HG03520 (cell line): ENCODE measurements around the gene SKOR2.

ENCODE experiments used
- ATAC-seq: cut with Tn5 transposase; IDR thresholded peaks from one replicate; pipeline ENCODE4 v1.9.1; 2021; ENCODE audit warnings: mild to moderate bottlenecking, moderate library complexity; ENCODE audit not compliant: unreplicated experiment

SKOR2 gene

DNA sequence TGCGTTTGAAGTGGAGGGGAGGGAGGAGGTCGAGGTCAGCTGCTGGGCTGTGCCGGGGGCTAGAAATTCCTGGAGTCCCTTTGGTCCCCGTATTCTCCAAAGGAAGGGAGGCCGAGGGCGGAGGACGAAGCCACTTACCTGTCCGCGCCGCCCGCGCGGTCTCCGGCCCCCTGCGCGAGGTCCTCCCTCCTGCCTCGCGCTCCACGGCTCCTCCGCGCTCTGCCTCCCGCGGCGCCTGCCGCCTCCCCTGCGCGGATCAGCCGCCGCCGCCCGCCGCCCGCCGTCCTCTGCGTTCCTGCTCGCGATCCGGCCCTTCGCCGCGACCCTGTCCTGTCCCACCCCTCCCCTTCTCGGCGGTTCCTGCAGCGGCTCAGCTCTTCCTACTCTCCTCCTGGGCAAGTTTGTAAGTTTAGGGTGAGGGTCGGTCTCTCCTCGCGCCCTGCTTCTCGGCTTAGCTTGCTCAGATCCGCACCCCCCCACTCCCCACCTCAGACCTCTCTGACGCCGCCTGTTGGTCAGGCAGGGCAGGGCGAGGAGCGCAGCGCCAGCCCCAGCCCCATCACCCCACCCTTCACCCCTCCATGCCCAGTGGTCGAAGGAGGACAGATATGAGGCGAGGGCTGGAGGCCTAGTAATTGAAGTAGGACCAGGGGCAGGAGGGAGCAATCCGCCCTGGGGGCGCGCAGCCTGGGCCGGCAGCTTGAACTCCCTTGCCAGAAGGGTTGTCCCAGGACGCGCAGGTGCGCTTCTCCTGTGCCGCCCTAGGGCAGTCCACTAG lies 9.7 kb upstream of the SKOR2 start:
- ATAC-seq, result no peak

DNA sequence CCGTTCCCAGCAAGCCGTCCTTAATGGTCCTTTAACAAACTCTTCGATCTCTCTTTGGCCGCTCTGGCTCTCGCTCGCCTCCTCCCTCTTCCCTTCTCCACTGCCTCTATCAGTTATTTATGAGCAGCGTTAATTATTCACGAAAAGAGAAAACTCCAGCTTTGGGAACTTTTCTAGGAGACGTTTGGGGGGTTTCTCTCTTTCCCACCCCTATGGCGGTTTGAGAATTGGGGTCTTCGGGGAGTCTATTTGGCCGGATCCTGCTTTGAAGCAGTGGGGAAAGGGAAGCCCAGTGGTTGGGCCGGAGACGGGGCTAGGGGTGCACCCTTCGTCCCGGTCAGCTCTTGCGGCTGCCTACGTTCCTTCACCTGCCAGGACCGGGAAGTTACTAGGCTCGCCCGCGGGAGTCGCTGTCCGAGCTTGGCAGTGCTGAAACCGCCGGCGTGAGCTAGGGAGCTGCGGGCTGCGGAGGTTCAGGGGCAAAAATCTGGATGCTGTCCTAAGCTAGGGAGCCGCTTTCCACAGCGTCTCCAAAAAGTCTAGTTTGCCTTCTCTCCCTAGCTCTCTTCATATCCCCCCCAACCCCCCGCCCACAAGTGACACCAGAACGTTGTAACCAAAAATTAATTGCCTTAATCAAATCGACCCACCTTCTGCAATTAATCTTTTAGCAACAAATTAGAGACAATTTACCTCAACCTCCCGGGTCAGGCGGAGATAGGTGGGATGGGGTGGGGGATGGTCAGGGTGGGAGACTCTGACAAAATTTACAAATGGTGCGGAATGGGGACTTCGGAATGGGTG lies 8.9 kb upstream of the SKOR2 start:
- ATAC-seq, result no peak

DNA sequence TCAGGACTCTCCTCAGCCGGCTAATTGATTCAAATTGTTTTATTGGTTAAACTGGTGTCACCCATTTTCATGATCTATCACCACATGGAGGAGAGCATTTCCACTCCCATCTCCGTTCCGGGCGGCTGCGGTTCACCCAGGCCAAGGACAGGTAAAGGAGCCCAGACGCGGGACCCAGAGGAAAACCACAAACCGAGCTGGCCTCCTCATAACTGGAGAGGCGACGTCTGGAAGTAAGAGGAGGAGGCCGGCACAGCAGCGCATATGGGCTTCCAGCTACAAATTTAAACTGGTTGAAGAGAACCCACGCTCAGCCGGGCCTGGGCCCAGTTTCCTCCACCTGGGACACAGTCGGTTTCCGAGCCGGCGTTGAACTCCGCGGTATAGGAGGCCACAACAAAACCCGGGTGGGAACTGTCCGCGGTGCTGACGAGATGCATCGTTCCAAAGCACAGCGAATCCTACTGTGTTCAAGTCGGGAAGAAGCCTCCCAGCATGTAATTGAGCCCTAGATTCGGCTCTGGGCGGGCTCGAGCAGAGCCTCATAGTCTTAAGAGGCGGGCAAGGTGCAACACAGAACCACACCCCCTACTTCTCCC lies 3.0 kb upstream of the SKOR2 start:
- no peak for ATAC-seq

DNA sequence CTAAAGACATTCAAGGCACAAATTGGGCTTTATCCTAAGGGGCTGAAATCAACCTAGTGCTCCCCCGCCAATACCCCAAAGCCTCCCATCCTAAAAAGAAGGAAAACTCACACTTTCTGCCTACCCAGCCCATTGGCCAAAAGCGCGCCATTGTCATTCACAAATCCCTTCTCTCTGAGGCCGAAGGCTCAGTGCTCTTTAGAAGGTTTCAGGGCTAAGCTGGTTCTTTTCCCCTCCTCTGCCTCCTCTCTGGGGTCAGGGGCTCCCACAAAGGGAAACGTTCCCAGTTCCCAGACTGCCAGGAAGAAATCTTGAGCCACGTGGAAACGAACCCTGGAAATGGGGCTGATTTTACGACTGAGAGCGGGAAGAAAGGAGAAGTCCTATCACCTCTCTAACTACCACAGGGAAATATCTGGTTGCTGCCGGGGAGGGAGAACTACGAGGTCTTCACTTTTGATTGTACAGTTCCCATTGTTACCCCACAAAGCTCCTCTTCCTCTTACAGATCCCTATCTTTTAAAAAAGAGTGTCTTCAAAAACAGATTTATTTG lies 1.7 kb upstream of the SKOR2 start:
- no peak for ATAC-seq

DNA sequence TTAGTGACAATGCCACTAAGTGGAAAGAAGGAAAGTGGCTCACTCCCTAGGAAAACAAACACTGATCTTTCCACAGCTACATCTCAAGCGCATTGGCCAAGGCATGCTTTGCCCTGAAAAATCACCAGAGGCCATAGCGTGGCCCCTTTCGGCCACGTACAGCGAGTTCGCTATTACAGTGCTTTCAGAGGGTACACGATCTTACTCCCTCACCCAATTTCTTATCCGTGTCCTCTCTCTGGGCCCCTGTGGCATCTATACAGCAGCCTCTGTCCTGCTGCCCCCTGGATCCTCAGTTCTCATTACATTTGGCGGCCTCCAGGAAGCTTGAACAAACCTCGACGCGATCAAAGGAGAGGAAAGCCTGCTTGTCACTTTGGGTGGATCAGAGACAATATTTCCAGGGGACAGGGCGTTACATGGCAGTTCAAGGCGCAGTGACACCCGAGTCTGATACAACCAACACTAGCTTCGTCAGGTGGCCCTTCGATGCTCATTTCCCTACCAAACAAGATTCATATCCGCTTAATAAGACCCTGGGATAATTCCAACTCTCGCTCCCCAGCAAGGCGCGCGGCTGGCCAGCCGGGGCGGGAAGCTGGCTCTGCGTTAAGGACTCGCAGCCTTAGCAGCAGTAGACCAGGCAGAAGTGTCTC lies 941 bp downstream of the SKOR2 start:
- ATAC-seq, result no peak

DNA sequence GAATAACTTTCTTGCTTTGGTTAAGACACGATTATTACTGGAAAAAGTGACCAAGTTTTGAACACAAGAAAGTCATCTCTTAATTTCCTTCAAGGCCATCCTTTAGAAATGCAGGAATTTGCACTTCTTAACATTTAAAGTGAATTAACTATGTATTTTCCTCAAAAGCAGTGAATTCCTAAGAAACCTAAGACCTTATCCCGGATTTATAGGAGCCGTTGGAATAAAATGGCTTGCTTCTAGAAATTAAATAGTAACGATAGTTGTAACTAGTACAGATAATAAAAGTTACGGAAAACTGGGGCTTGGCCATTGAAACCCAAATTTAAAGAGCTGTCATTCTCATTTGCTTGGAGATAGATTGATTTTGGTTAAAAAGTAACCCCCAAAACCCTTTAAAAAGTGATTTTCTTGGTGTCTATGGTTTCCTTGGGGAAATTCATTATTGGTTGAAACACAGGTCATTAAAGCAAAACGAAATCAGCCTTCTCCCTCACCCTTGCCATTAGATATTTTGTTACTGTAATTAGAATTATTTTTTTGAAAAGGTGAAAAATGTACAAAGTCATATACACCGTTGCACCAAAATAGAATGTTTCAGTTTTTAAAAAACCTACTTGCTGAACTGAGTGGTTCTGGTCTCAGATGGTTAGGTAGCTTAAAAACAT lies 2.0 kb downstream of the SKOR2 start:
- ATAC-seq, result no peak

DNA sequence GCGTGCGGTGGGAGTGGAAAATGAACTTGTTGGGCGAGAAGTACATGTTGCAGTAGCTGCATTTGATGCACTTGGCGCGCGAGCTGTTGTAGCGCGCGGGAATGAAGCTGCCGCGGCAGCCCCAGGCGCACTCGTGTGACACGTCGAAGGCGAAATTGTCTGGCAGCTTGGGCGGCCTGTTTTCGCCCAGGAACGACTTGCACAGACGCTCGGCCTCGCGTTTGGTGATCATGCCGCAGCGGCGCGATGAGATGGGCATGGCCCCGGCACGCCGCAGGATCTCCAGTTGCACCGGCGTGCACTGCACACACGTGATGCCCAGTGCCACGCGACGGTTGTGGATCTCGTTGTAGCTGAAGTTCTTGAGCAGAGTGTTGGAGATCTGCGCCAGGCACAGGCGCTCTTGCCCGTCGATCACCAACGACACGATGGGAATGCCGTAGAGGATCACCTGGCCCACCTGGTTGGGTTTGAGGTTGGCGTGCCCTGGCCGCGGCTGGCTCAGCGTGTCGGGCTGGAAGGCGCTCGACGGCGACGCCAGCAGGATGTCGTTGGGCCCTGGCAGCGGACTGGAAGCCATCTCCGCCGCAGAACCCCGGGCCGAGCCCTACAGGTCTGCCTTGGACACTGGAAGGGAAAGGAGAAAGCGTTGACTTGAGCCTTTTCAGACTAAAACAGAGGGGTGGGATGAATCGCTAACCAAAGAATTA lies 2.7 kb downstream of the SKOR2 start:
- ATAC-seq, result no peak

DNA sequence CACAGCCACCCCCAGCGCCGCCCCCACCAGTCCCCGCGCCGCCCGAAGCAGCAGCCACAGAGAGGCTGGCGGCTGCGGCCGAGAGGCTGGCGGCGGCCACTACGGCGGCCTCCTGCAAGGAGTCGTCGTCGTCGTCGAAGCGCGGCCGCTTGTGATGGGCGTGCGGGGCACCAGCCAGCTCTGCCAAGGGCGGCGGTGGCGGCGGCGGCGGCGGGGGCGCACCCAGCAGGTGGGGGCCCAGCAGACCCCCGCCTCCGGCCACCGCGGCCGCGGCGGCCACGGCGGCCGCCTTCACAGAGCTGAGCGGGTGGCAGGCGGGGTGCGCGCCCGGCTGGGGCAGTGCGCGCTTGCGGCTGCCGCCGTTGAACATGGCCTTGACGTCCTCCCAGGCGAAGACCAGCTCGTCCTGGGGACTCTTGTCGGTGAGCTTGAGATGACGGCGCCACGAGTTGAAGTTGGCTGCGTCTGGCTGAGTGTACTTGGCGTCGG lies 3.3 kb downstream of the SKOR2 start:
- no peak for ATAC-seq

DNA sequence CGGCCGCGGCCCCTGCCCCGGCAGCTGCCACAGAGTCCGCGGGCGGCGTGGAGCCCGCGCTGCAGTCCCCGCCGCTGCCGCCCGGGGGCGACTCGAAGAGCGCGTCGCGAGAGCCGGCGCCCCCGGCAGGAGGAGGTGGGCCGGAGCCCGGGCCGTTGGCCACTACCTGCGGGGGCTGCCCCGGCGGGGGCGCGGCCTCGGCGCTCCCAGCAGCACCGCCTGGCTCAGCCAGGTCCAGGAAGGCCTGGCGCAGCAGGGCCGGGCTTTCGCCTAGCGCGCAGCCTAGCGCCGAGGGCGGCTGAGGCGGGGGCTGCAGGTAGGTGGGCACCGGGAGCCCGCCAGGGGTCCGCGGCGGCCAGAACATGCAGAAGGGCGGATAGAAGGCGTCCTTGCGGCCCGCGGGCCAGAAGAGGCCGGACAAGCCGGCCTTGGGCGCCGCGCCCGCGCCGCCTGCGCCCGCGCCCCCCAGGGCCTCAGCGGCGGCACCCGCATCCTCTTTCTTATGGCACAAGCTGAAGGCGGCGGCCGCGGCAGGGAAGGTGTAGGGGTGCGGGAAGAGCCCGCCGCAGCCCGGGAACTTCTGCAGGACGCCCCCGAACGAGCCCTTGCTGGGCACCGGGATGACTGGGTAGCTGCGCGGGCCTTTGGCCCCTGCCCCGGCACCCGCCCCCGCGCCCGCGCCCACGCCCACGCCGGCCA lies 3.9 kb downstream of the SKOR2 start:
- no peak for ATAC-seq

DNA sequence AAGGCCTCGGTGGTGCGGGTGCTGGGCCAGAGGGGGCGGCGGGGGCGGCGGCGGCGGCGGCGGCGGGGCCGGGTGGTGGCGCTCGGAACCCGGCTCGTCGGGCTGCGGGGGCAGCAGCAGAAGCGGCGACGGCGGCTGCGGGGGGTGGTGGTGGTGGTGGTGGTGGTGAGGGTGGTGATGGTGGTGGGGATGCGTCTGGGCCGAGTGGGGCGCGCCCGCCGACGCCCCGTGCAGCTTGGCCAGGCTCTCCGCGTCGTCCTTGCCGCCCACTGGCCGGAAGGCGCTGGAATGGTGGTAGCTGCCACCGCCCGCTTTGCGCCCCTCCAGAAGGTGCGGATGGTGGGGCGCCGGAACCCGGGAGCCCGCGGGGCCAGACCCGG lies 4.4 kb downstream of the SKOR2 start:
- ATAC-seq, result no peak

DNA sequence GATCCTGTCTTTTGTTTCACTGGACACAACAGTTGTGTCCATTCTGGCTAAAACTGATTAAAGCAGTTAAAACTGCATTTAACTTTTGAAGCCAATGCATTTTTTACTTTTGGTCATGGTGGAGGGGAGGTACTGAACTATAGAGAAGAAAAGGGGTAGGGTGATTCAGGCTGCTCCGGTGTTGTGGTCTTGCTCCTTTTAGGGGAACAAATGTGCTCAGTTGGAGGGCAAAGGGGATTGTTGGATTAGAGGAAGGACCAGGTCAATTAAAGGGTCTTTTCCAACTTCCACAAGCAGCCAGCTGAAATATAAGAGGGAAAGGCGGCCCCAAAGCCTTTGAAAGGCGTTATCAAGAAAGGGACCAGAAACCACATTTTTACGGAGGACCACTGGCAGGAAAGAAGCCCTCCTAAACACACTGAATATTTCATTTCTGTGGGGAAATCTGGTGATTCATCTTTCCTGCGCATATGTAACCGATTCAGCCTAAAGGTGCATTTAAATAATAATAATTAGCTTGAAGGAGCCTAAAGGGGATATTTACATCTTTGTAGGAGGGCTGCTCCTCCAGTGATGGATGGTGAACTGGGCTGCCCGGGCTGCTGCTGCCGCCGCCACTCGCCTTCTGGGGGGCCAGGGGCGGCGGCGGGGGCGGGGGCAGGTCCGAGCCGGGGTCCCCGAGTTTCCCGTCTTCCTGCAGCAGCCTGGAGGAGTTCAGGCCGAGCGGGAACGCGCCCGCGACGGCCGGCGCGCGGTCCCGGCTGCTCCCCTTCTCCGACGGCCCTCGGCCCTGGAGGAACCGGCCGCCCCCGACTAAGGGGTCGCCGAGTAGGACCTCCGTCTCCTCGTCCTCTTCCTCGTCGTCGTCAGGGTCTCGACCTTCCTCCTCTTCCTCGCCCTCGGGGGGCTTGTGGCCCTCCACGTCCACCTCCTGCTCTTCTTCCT lies 5.2 kb downstream of the SKOR2 start:
- ATAC-seq, result no peak

DNA sequence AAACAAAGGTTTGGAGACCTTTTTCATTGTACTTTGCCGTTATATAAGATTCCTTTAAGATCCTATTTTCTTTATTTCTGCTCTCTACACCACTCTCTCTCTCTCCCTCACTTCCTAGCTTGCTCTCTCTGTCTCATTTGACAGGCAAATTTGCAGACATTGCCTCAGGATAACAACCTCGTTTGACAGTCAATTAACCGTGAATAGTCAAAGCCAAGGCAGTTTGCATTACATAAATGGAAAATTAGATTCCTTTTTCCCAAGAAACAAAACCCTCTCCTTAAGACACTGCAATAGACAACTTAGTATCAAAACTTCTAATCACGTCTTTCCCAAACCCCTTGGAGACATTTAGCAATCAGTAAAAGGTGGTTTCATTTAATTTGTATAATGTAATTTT lies 7.4 kb downstream of the SKOR2 start:
- no peak for ATAC-seq

DNA sequence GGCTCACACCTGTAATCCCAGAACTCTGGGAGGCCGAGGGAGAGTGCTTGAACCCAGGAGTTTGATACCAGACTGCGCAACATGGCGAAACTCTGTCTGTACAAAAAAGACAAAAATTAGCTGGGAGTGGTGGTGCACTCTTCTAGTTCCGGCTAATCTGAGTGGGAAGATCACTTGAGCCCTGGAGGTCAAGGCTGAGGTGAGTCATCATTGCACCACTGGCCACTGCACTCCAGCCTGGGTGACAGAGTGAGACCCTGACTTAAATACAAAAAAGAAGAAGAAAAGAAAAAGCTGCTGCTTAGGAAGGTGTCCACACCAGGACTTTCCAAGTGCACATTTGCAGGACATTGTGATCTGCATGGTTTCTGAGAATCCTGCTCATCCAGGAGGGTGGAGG lies 16.4 kb downstream of the SKOR2 start:
- ATAC-seq, result no peak

DNA sequence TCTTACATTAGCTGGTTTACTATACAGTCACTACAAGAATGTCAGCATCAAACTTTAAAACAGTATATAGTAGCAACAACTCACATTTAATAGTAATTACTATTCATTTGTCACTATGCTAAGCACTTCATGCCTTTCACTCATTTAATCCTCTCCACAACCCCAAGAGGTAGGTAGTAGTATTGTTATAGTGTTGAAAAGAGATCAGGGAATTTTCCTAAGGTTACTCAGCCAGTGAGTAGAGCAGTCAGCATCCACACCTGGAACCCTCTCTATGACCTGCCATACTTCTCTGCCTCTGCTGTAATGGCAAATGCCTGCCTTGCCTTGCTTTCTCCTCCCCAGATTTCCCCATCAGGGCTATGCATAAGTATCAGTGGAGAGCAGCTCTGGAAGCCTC lies 24.8 kb downstream of the SKOR2 start:
- ATAC-seq, result no peak

DNA sequence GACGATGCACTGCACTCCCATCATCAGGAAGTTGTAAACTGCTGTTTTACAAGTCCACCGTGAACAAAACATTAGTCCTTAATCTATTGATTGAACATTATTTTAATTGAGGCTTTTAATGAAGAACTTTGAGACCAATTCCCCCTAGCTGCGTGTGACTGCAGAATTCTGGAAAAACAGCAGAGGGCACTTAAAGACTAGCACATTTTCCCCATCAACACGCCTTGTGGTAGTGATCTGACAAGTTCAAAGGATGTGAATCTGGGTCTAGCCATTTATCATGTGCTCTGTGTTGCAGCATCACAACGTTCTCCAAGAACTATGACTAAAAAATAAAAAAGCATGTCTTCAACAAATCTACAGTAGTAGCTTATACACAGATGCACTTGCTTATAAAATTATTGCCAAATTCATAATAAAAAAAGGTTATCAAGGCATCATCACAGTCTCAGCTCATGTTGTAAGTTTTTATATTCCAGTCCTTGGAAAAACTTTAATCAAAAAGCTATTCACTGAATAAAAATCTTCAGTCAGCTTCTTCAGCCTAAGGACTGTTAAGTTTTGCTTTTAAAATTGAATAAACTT lies 35.8 kb downstream of the SKOR2 start:
- ATAC-seq, result no peak

DNA sequence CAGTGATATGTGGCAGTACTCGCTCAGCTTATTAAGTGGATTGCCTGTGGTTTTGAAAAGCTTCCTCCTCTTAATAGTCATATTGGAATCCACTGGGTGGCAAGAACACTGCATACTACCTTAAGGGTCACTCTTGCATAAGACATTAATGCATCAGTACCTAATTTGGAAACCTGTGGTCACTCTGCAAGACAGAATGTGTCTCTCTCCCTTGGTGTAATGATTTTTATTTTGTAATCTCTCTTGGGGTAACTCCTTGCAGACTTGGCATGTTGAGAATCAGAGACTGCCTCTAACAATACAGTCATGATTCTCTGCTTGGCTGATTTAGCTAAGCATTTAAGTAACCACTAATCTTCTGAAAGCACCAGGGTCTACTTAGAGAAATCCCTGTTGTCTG lies 42.3 kb downstream of the SKOR2 start:
- ATAC-seq, result no peak

DNA sequence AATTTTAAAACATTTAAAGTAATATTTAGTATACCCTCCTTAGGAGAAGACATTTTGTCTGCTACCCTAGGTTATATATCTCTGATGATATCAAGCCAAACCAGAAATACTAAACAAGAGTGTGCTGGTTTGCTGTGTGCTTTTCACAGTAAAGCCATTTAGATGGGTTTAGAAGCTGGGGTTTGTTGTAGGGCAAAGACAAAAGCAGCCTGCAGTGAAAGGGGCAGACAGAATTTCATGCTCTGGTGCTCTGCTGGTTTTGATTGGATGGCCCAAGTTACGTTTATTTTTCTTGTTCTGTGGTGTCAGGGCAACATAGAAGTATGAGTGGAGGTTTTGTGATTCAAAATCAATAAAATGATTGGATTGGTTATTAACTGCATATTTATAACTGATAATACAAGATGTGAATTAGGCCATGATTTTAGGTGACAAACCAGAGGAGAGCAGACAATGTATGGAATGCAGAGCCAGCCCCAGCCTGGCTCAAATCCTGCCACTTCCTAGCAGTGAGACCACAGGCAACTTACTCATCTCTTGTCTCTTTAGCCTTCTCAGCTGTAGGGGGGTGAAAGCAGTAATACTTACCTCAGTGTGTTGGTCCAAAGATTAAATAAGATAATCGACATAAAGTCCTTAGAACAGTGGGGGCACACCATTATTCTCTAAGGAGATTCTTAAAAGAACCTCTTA lies 44.4 kb downstream of the SKOR2 start:
- no peak for ATAC-seq
